Measurements from ENCODE around the gene CCDC92.

The CCDC92 gene

DNA sequence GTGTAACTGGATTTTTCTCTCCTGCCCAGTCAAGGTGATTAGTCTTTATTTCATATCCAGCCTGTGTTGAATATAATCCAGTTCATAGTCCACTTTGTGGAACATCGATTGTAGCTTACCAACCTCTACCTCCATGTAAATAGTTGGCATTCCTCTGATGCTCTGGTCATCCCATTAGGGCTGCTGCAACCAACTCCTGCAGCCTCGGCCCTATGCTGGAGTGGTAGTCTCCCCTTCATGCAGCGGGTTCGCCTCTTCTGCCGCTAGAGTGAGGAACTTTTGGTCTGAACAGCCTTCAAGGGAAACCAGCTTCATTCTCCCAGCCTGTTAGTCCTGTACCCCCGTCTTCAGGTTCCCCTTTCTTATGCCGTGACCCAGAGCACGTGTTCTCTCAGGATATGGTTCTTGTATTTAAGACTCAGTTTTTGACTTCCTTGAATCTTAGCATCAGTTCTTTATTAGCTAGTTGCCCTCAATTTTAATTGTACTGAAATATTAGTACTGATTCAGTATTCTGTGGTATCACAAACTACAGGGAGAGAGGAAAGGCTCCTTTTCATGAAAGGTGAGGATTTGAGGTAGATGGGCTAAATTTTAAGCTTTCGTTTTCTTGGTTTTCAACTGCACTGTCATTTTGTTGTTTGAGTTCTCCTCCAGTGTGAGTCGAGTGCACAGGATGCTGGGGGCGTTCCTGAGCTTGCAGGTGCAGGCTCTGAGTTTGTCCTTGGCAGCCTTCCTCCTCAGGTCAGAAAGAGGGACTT lies 33.6 kb upstream of the CCDC92 start:
- no peaks in the 10 kb centered on the region for H3K27me3 ChIP-seq (replicated peaks; ENCODE audit: insufficient read depth, low read length)
- peak; percentile 78 for DNase-seq
- H3K9ac ChIP-seq (ENCODE audit: low read length): peak overlapping the region; percentile 56; the same call in 1 of the 2 replicates
- H3K4me1 ChIP-seq (ENCODE audit: low read length): peaks cover 16% of the 10 kb centered on the region
- peaks cover 16% of the 10 kb centered on the region for H3K79me2 ChIP-seq (ENCODE audit: low read length)
- H3K4me3 ChIP-seq (ENCODE audit: low read length): peak overlapping the region; percentile 41; the same call in 1 of the 2 replicates
- TF ChIP-seq, protein P1, sequence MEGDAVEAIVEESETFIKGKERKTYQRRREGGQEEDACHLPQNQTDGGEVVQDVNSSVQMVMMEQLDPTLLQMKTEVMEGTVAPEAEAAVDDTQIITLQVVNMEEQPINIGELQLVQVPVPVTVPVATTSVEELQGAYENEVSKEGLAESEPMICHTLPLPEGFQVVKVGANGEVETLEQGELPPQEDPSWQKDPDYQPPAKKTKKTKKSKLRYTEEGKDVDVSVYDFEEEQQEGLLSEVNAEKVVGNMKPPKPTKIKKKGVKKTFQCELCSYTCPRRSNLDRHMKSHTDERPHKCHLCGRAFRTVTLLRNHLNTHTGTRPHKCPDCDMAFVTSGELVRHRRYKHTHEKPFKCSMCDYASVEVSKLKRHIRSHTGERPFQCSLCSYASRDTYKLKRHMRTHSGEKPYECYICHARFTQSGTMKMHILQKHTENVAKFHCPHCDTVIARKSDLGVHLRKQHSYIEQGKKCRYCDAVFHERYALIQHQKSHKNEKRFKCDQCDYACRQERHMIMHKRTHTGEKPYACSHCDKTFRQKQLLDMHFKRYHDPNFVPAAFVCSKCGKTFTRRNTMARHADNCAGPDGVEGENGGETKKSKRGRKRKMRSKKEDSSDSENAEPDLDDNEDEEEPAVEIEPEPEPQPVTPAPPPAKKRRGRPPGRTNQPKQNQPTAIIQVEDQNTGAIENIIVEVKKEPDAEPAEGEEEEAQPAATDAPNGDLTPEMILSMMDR (IDR thresholded peaks at IDR 0.05; ENCODE audit: low read length): no peak
- TF ChIP-seq EZH2 (optimal IDR thresholded peaks at IDR 0.05; ENCODE audit: low read depth, low read length) (no peak), EZH2phosphoT487 (IDR thresholded peaks at IDR 0.05; ENCODE audit: low read length) (no peak)
- H3K9me2 ChIP-seq (replicated peaks; ENCODE audit: insufficient read depth, low read length): no peaks in the 10 kb centered on the region
- no peaks in the 10 kb centered on the region for H4K20me1 ChIP-seq (ENCODE audit: insufficient read depth, low read length)
- H3K4me2 ChIP-seq (ENCODE audit: low read depth, low read length): peak overlapping the region; percentile 63
- H3F3A ChIP-seq (ENCODE audit: insufficient read depth, low read length): peaks cover 11% of the 10 kb centered on the region
- no peaks in the 10 kb centered on the region for H3K9me3 ChIP-seq (replicated peaks; ENCODE audit: insufficient read depth, low read length)
- H2AFZ ChIP-seq (ENCODE audit: low read length): 0 out of 2 replicates have a peak overlapping the region, but pooled peaks have one; percentile 11
- no peaks in the 10 kb centered on the region for H3K36me3 ChIP-seq (replicated peaks; ENCODE audit: insufficient read depth, low read length)
- H3K27ac ChIP-seq (ENCODE audit: low read length): peak overlapping the region; percentile 87

DNA sequence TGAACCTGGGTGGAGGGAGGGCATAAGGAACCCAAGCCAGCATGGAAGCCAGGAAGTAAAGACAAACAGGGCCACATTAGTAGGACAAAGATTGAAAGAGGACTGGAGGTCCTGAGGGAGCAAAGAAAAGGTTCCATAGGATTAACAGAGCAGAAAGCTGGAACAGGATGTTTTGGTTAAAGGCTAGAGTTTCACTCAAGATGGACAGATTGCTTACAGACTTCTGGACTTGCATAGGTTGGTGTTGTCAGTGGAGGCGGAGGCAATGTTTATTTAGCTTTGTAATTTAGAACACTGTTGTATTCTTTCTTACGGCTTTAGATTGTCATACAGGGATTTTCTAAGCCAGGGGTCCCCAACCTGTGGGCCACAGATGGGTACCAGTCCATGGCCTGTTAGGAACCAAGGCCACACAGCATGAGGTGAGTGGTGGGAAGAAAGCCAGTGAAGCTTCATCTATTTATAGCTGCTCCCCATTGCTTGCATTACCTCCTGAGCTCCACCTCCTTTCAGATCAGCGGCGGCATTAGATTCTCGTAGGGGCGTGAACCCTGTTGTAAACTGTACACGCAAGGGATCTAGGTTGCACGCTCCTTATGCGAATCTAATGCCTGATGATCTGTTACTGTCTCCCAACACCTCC lies 31.7 kb upstream of the CCDC92 start:
- Histone ChIP-seq H3K27me3 (replicated peaks; ENCODE audit: insufficient read depth, low read length) (no peaks in the 10 kb centered on the region), H3K36me3 (replicated peaks; ENCODE audit: insufficient read depth, low read length) (no peaks in the 10 kb centered on the region)

DNA sequence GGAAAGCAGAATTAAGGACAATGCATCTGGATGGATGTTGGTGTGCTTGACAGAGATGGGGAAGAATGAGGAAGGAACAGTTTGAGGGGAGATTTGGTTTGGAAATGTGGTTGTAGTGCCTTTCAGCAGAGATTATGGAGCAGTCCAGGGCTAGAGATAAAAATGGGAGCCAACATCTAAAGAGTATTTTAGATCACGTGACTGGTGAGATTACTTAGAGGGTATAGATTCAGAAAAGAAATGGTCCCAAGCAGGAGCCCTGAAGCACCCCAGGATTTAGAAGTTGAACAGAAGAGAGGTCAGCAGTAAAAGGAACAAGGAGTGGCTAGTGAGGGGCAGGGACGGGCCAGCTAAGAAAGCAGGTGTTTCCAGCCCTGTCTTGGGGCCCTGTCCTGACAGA lies 30.0 kb upstream of the CCDC92 start:
- Histone ChIP-seq H3K4me3 (ENCODE audit: low read length) (no peak overlapping the region), H3K79me2 (ENCODE audit: low read length) (peaks cover 11% of the 10 kb centered on the region), H2AFZ (ENCODE audit: low read length) (no peak overlapping the region), H3F3A (ENCODE audit: insufficient read depth, low read length) (peaks cover 11% of the 10 kb centered on the region), H3K27me3 (replicated peaks; ENCODE audit: insufficient read depth, low read length) (no peaks in the 10 kb centered on the region), H3K27ac (ENCODE audit: low read length) (no peak overlapping the region), H3K4me1 (ENCODE audit: low read length) (peaks cover 16% of the 10 kb centered on the region), H4K20me1 (ENCODE audit: insufficient read depth, low read length) (no peaks in the 10 kb centered on the region), H3K4me2 (ENCODE audit: low read depth, low read length) (no peak overlapping the region), H3K9me2 (replicated peaks; ENCODE audit: insufficient read depth, low read length) (no peaks in the 10 kb centered on the region), H3K9ac (ENCODE audit: low read length) (no peak overlapping the region), H3K36me3 (replicated peaks; ENCODE audit: insufficient read depth, low read length) (no peaks in the 10 kb centered on the region), H3K9me3 (replicated peaks; ENCODE audit: insufficient read depth, low read length) (no peaks in the 10 kb centered on the region)
- TF ChIP-seq, protein P1 (IDR thresholded peaks at IDR 0.05; ENCODE audit: low read length): no peak
- no peak for DNase-seq

More for the DNA sequence above, 31.7 kb upstream of the CCDC92 start:
- Histone ChIP-seq H2AFZ (ENCODE audit: low read length) (no peak overlapping the region), H3K27ac (ENCODE audit: low read length) (no peak overlapping the region), H3K4me1 (ENCODE audit: low read length) (peaks cover 16% of the 10 kb centered on the region), H3K9me2 (replicated peaks; ENCODE audit: insufficient read depth, low read length) (no peaks in the 10 kb centered on the region), H3K79me2 (ENCODE audit: low read length) (peaks cover 19% of the 10 kb centered on the region), H3K9ac (ENCODE audit: low read length) (no peak overlapping the region), H3F3A (ENCODE audit: insufficient read depth, low read length) (peaks cover 11% of the 10 kb centered on the region), H3K4me3 (ENCODE audit: low read length) (no peak overlapping the region), H3K4me2 (ENCODE audit: low read depth, low read length) (no peak overlapping the region), H3K9me3 (replicated peaks; ENCODE audit: insufficient read depth, low read length) (no peaks in the 10 kb centered on the region), H4K20me1 (ENCODE audit: insufficient read depth, low read length) (no peaks in the 10 kb centered on the region)
- no peak for TF ChIP-seq EZH2 (optimal IDR thresholded peaks at IDR 0.05; ENCODE audit: low read depth, low read length)
- TF ChIP-seq, protein P1 (IDR thresholded peaks at IDR 0.05; ENCODE audit: low read length): no peak
- TF ChIP-seq EZH2phosphoT487 (IDR thresholded peaks at IDR 0.05; ENCODE audit: low read length): no peak
- no peak for DNase-seq
